Measurements from ENCODE around the gene JAG1.

Gene JAG1

DNA sequence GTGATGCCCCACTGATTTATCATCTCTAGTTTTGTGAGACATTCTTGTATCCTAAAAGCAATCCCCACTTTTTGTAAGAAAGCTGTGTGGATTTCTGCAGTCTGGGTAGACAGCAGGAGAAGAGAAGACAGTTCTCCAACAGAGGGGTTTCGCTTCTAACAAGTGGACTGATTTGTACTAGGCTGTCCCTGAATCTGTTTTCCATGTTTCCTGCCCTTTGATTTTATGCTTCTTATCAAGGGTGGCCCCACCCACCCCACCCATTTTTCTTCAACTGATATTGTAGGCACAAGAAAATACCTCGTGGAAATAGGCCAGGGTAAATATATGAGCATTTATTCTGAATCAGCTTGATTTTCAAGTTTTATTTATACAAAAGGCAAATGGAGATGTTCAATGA, 25.7 kb upstream of the JAG1 start:
- no peak for DNase-seq

DNA sequence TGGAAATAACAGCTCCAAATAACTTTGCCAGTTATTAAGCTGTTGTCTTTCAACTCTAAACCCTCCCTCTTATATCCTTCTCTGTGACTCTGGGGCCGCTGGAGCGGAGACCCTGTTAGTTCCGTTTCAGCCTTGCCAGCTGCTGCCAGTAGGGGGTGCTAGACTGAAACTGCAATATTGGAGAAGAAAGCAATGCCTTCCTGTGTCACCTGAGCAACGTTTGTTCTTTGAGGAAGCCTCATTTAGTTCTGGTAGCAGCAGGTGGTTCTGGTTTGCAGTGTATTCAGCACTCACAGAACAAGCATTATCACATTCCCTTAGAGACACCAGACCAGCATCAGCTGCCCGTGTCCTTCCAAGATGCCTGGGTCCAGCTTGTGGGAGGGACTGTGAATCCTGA, 22.9 kb upstream of the JAG1 start:
- no peak for DNase-seq

DNA sequence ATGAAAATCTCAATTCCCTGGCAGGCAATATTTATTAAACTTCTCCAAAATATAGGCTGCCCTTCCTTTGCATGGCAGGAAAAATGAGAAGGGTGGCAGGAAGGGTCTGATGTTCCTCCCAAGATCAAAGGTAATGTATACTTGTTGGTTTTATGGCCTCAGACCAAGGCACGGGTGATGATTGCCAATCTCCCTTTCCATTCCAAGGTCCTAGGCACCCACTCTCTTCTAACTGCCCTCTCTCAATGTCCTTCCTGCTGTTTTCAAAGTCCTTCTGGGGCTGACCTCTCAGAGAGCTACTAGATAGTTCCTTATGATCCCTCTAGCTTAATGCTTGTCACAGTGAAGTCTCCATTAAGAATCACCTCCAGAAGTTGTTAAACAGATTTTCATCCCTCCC, 15.6 kb upstream of the JAG1 start:
- no peak for DNase-seq

DNA sequence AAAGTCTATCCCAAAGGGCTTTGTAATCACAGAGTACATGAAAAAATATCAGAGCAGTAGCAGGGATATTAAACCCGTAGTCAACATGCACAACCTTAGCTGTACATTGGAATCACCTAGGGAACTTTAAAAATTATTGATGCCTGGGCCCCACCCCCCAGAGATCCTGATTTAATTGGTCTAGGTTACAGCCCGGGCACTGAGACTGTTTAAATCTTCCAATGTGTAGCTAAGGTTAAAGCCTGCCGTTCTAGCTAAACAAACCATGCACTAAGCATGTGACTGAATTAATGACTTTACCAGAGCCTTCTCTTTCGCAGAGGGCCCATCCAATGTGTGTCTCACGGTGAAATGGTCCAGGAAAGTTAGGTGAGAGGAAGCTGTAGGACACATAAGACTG, 14.1 kb upstream of the JAG1 start:
- no peak for DNase-seq

DNA sequence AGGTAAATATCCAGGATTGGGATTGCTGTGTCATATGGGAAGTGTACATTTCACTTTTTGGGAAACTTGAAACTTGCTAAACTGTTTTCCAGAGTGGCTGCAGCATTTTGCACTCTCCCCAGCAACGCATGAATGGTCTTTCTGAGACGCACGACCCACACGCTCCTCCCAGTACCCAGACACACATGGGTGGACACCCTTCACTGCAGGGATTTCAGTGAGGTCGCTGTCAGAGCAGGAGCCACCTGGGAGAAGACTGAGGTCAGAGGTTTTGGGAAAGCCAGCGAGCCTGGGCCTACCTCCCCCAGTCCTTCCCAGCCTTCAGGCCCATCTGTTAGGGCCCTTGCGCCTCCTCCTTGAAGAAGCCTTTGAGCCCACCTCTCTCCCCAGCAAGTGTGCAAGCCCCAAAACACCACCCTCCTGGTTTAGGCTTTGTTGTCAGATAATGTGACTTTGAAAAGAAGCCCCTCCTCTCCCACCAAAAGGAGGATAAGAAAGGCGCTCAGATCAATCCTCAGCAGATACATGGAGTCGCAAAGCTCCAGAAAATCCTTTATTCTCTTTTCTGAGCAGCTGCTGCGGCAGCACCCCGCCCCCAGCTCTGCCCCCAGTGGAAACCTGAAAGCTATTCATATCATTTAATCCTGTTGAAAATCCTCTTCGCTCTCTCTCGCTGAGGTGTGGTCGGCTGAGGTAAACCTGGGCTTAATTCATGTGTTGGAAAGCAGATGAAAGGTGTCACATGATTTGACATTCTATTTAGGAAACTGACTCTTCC, 12.7 kb upstream of the JAG1 start:
- DNase-seq = no peak

DNA sequence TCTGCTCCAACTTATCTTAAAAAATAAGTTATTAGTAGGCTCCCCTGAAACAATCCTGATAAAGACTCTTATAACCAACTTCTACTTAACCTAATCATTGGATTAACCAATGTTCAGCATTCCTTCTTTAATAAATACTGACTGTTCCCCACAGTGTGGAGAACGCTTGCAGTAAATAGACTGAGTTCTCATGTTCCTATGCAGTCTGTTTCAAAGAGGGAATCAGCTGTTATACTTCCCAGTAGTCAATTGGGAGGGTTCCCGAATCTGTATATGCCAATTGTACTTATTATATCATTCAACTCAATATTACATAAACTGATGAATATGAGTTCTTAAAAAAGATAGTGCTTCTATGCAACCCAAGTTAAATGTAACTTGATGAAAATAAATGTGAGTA, 9.7 kb upstream of the JAG1 start:
- DNase-seq = no peak

DNA sequence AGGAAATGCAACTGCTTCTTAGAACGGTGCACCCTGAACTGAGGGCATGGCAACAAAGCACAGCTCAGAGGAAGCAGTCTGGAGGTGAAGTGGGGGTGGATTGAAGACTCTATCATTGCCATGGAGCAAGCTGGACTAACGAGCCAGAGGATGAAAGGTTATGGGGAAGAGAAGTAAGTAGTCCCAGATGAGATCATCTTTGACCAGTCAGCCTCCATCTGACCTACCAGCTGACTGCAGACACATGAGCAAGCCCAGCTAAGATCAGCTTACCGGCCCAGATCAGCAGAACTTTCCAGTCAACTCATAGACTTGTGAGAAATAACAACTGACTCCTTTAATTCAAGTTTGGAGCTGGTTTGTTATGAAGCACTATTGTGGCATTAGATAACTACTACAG, 9.1 kb upstream of the JAG1 start:
- DNase-seq = no peak

DNA sequence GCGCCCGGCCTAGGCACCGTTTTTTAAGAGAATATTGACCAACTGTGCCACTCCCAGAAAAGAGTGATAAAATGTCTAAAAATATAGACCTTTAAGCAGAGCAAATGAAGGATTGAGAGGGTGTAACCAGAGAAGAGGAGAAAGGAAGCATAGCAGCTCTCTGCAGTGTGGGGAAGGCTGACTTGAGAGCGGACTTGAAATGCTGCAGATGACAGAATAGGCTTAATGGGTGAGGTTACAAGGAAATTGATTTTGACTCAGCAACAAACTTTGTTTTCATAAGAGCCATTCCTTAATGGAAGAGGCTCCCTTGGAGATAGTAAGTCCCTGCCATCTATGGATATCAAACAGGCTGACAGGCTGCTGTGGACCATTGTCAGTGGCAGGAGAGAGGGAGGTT, 7.7 kb upstream of the JAG1 start:
- DNase-seq = no peak

DNA sequence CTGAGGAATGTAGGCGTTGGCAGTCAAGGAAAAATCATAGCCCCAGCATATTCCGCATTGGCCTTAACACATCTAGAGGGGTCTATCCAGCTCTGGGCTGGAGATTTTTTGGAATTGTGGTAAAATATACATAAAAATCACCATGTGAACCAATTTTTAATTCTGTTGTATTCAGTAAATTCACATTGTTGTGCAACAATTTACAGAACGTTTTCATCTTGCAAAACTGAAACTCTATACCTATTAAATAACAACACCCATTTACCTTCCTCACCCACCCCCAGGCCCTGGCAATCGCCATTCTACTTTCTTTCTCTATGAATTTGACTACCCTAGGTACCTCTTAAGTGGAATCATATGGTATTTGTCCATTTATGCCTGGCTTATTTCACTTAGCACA, 6.8 kb upstream of the JAG1 start:
- DNase-seq = no peak

DNA sequence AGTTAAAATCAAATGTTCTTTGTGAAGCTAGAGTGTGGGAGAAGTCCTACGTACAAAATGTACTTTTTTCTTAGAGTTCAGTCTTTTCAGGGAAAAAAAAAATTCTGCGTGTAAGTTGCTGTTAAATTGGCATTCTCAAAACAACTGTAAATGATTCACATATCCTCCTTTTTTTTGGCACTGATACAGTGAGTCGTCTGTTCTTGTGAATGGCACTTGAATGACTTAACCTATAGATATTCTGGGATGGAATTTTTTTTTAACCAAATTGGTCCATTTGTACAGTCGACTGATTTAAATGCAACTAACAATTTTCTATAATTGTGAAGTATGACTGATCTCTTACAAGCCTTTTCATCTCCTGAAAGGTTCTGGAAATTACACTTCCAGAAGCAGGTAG, 5.5 kb upstream of the JAG1 start:
- no peak for DNase-seq

DNA sequence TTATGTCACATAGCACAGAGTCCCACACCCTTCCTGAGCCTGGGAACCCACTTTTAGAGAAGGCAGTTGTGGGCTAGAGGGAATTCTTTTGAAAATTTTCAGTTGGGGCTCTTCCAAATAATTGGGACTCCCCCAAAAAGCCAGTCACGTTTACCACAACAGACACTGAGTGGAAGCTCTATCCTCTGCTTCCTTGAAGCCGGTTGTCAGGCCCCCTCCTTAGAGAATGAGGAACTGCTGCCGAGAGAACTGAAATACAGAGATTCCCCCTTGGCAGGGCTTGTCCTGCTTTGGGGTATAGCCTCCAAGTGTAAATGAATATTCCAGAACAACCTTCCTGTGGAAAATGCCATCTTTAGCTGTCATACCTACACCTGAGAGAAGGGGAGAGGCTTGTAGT, 2.7 kb upstream of the JAG1 start:
- no peak for DNase-seq

DNA sequence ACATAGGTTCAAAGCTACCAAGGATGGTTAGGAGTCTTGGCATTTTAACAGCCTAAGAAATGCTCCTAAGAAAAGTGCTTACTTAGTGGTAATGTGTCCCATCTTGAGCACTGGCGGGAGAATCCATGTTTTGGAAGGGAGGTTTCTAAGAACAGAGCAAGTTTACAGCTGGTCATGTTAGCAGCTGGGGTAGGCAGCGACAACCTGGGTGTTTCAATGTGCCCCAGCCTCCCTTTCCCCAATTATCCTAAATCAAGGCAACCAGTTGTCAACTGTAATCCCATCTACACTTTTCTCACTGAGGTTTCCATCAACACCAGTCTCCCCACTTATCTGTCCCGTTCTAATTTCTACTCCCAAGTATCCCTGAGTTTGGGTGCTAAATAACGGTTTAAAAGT, 1.6 kb upstream of the JAG1 start:
- no peak for DNase-seq

DNA sequence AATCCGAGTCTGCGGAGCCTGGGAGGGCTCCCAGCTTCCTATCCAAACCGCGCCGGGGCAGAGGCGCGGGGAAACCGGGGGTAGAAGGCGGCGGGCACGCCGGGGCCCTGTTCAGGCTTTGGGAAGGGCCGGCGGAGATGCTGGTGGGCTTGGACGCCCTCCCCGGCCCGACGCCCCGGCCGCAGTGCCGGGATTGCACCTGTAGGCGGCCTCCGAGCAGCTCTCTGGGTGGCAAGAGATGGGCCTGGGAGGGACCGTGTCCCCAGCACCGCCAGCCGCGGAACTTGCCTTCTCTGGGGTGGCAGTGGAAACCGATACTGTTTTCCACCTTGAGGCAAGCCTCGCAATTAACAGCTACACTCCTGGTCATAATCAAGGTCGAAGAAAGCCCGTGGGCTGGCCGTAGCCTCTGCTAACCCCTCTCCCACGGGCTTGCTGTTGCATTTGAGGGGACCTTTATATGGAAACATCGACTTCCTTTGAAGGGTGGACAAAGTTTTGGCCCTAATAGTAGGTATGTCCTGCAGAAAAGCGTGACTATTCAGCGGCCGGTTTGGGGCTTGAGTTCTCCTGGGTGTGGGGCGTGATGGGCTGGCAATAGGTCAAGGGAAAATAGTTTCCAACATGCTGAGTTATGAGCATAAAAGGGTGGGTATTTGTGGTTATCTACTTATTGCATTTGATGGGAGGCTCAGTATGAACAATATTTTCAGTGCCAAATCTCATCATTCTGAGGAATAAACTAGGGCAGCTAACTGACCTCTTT, 1.1 kb upstream of the JAG1 start:
- no peak for DNase-seq

DNA sequence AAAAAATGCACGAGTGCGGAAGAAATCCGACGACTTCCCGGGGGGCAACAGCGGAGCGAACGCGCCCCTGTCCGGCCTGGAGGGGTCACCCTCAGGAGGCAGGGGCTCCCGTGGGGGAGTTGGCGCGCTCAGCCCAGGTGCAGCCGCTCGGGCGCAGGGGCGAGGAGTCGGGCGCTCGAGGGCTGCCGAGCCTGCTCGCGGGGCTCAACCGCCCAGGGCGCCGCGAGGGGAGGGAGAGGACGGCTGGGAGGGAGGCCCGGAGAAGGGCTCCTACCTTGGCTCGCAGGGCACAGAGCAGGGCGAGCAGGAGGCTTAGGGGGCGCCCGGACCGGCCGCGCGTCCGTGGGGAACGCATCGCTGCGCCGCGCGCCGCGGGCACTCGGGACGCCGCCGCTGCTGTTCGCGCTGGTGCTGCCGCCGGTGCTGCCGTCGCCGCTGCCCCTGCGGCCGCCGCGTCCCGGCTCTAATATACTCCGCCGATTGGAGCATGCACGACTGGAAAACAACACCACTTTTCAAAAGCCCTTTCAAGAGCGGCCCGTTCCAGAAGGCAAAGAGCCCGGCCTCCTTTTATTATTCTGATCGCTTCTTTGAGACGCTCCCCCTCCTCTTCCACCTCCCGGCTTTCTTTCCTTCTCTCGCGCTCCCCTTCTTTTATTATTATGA, 490 bp downstream of the JAG1 start:
- DNase-seq = no peak

DNA sequence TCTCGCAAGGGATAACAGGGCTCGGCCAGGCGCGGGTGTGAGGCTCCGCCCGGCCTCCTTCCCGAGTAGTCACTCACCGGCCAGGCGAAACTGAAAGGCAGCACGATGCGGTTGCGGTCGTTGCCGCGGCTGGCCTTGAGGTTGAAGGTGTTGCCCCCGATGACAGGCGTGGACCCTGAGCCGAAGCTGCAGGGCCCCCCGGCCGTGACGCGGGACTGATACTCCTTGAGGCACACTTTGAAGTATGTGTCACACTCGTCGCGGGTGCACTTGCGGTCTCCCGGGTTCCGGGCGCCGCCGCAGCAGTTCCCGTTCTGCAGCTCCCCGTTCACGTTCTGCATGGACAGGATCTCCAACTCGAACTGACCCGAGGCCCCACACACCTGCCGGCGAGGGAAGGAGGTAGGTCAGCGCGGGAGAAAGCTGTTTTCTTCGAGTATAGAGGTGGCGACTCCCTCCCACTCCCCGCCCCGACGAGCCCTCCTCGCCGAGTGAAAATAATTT, 1.1 kb downstream of the JAG1 start:
- no peak for DNase-seq

DNA sequence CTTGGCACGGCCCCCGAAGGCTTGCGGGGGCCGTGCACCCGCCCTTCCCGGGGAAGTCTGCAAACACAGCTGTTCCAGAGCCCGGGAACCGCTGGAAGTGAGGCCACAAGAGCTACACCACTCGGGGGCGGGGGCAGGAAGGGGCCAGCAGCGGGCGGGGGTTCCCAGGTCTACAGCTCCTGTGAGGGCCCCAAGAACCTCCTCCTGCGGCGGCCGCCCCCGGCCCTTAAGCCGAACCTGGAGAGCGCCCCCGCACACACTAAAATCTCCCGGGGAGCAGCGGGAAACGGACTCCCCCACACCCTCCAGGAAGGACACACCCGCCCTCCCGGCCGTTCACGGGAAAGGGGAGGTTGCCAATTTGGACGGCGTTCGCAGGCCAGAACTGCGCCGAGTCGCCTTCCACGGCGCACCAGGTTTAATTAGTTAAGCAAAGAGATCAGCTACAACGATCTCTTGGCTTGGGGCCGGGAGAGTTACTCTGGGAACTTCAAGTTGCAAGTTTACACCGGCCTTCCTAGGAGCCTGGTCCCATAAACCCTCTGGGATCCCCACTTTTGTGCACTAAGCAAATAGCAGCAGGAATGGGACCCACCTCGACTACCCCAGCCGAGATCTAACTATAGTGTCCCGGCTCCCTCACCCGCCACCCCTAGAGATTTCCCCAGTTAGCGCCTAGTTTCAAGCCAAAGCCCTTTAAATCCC, 1.7 kb downstream of the JAG1 start:
- no peak for DNase-seq

DNA sequence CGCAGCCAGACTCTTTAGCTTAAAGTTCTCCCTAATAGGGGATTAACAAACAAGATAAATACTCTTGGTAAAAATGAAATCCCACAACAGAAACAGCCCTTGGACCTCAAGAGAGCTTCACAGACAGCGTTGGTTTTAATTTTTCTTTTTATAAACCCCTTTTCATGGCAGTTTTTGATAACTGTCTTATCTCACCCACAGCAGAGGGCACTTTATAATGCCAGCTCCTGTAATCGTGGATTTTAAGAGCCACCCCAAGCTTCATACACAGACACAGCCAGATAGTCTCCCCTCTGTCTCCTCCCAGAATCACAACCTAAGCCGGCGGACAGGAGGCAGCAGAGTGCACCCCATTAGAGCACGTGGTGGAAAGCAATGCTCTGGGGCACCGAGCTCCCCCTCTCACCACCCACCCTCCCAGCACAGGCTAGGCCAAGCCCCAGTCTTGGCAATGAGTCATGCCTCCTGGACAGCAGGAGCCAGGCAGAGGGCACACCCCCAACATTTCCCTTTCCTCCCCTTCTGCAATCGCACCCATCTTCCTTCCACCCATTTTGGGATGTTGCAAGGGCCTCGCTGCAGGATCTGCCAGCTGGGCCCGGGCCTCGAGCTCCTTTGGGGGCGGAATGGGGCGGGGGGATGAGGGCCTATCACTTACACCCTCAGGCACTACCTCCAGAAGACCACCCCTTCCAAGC, 2.4 kb downstream of the JAG1 start:
- DNase-seq = no peak

DNA sequence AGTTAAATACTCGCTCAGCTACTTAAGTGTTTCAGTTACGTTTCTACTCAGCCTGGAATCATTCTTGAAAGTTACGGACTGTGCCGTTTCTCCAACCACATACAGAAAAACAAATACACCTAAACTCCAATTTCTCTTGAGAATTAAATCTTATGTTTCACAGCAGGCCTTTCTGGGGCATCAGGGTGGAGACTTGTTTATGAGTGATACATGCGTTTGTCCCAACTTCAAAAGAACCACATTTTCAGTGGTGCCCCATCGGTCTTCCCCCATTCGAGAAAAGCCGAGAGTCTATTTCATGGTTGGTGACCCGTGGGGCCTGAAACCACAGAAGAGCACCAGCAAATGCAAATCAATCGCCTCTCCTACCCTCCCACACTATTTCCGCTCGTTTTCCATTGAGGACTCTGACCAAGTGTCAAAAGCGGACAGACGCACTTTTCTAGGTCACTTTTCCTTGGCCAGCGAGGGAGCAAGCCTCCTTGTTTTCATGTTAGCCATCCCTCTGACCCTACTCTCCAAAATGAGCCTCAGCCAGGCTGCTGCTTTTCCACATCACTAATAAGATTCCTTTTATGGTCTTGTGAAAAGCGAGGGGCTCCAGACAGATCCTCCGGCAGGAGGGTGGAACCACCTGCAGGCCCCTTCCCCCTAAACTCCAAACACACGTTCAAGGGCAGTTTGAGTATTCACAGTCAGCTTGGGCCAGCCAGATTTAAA, 3.1 kb downstream of the JAG1 start:
- DNase-seq = no peak

DNA sequence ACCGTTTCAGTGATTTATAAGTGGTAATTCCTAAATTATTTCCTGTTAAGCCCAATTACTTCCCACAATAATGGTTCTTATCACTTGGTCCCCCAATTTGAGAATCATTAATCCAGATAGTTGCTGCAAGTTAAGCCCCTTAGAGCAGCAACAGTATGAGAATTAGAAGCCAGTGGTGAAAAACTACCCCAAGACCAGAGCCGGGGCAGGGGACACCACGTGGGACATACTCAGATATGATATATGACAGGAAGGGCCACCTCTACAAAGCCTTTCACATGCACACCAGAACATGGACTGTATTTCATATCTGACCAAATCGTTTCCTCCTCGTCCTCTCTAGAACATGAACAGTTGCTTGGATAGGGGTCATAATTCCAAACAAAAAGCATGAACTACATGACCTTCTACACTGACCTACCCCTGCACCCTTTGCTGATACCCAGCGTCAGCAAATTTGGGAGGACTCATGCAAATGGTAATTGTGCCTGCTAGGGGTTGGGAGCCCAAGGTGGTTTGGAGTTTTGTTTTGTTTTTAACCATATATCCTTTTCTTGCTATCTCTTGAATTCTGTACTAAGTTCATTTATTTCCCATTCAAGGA, 3.9 kb downstream of the JAG1 start:
- DNase-seq = no peak

DNA sequence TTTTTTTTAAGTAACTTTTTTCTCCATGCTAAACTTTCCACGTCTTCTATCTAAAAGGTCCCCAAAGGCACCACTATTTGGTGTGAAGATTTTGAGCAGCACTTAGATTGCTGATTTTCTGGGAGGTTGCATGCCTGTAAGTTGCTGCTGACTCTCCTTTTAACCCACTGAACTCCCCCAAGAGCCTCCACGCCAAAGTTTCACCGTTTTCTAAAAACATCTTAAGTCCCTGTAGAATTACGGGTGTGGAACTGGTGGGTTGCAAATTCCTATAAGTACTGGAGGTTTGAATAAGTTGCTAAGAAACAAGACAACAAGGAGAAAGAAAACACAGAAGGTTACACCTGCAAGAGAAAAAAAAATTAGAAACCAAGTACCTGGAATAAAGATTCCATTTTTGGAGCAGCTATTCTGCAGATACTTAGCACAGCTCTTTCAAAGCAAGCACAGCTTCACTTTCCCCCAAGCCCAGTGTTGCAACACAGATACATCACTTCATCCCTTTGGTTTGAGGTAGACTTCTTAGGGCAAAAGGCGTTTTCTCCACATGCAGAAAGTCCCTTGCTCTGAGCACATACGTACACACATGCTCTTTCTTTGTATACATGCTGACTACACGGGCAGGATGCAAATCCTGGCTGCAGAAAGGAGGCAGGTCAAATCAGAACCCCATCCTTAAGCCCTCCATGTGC, 5.0 kb downstream of the JAG1 start:
- DNase-seq = no peak

Data from activated CD4-positive, alpha-beta T cell treated with anti-CD3 and anti-CD28 coated beads for 1 hour (primary cell).